Islet precursor cell (in vitro differentiated cells): ENCODE measurements around the gene PIK3R5.
"Not testable (repeated sequence)": the region's sequence is repeated elsewhere in the genome, so short reads cannot be mapped to it uniquely, and the experiment has no call there.

ENCODE experiments used
- DNase-seq: peaks from one replicate; pipeline ENCODE4 v3.0.0-alpha.2; 2018

The PIK3R5 gene

GRCh38 chr17:8985054-8985701 is 19.7 kb upstream of the PIK3R5 start:
- no peak for DNase-seq

GRCh38 chr17:8984225-8984624 is 18.7 kb upstream of the PIK3R5 start:
- DNase-seq, result not testable (repeated sequence)

- no peak for DNase-seq
These were observed 15.9 kb upstream of the PIK3R5 start for GRCh38 chr17:8981443-8981842.

- no peak for DNase-seq
These were observed 14.2 kb upstream of the PIK3R5 start for GRCh38 chr17:8979715-8980114.

GRCh38 chr17:8976638-8977037 is 11.1 kb upstream of the PIK3R5 start:
- no peak for DNase-seq

- DNase-seq, result peak; percentile 54
These were observed 9.7 kb upstream of the PIK3R5 start for GRCh38 chr17:8975091-8975725.

- no peak for DNase-seq
These were observed 4.4 kb upstream of the PIK3R5 start for GRCh38 chr17:8969901-8970300.

GRCh38 chr17:8968503-8968902 is 3.0 kb upstream of the PIK3R5 start:
- DNase-seq, result no peak

- DNase-seq, result no peak
These were observed 2.4 kb upstream of the PIK3R5 start for GRCh38 chr17:8967861-8968260.

GRCh38 chr17:8966926-8967325 is 1.4 kb upstream of the PIK3R5 start:
- no peak for DNase-seq

GRCh38 chr17:8964801-8965393 is 610 bp downstream of the PIK3R5 start:
- peak; percentile 57 for DNase-seq

GRCh38 chr17:8963647-8964258 is 1.8 kb downstream of the PIK3R5 start:
- DNase-seq, result peak; percentile 55

- peak; percentile 47 for DNase-seq
These were observed 2.5 kb downstream of the PIK3R5 start for GRCh38 chr17:8963014-8963413.

GRCh38 chr17:8961829-8962228 is 3.7 kb downstream of the PIK3R5 start:
- DNase-seq, result no peak

- peak; percentile 47 for DNase-seq
These were observed 5.0 kb downstream of the PIK3R5 start for GRCh38 chr17:8960325-8961140.

- peak; percentile 49 for DNase-seq
These were observed 6.1 kb downstream of the PIK3R5 start for GRCh38 chr17:8959312-8959918.

GRCh38 chr17:8957721-8958120 is 7.8 kb downstream of the PIK3R5 start:
- DNase-seq, result no peak

GRCh38 chr17:8956465-8956902 is 9.0 kb downstream of the PIK3R5 start:
- no peak for DNase-seq

GRCh38 chr17:8955021-8955959 is 10.2 kb downstream of the PIK3R5 start:
- DNase-seq, result peak; percentile 42

GRCh38 chr17:8954339-8954738 is 11.2 kb downstream of the PIK3R5 start:
- peak; percentile 77 for DNase-seq

- DNase-seq, result no peak
These were observed 12.2 kb downstream of the PIK3R5 start for GRCh38 chr17:8953156-8953885.
